PC-9 (cell line): ENCODE results near the gene SRMS. TPM values are rescaled to one million over a fixed set of nuclear protein-coding genes. Genes with fewer than 3 reads are reported as not detected.

Experiments
- BruUV-seq: library from RNA; stranded (reverse); fragments of 400-500 nt; replicated peaks from 2 replicates; lab custom pipeline; 2021; lab: Mats Ljungman, UMichigan
- CTCF ChIA-PET: fragments of 300-600 bp; sonication (Branson Sonifier 250); formaldehyde crosslinking; loops from one replicate; lab custom pipeline; 2022; ENCODE audit warnings: antibody characterized with exemption; lab: Charles Lee
- POLR2A ChIA-PET: fragments of 300-600 bp; sonication (Branson Sonifier 250); formaldehyde crosslinking; loops from one replicate; lab custom pipeline; 2022; ENCODE audit warnings: antibody characterized with exemption; ENCODE audit not compliant: unreplicated experiment; lab: Charles Lee
- DNase-seq, 2 experiments: peaks; one replicate each; pipeline versions ENCODE4 v3.0.0 to v3.0.0-alpha.2; 2015 to 2022; ENCODE audit warnings: mixed read lengths in 1 of 2
- H2AFZ ChIP-seq: fragments of 200-600 bp; sonication (generic); 2 replicates; pipeline ENCODE4 v1.8.1; 2017; ENCODE audit warnings: antibody characterized with exemption
- H3F3A ChIP-seq: fragments of 200-600 bp; sonication (generic); 2 replicates; pipeline ENCODE4 v1.8.1; 2017; ENCODE audit warnings: antibody characterized with exemption, mild to moderate bottlenecking, low read depth; ENCODE audit not compliant: insufficient read depth
- H3K27ac ChIP-seq: fragments of 200-600 bp; sonication (generic); 2 replicates; pipeline ENCODE4 v1.6.1; 2016; ENCODE audit warnings: mixed run types
- H3K27me3 ChIP-seq: fragments of 200-600 bp; sonication (generic); 2 replicates; pipeline ENCODE4 v1.6.1; 2016; ENCODE audit warnings: low read depth, mixed run types; ENCODE audit not compliant: insufficient read depth
- H3K36me3 ChIP-seq: fragments of 200-600 bp; sonication (generic); 2 replicates; pipeline ENCODE4 v1.6.1; 2016; ENCODE audit warnings: low read depth, mixed run types
- H3K4me1 ChIP-seq: fragments of 200-600 bp; sonication (generic); replicated peaks from 2 replicates; pipeline ENCODE4 v1.6.1; 2016; ENCODE audit warnings: mixed run types; ENCODE audit not compliant: insufficient read depth
- H3K4me2 ChIP-seq: fragments of 200-600 bp; sonication (generic); 2 replicates; pipeline ENCODE4 v1.6.1; 2017; ENCODE audit warnings: mixed run types
- H3K4me3 ChIP-seq: fragments of 200-600 bp; sonication (generic); 2 replicates; pipeline ENCODE4 v1.6.1; 2016; ENCODE audit warnings: mixed run types
- H3K79me2 ChIP-seq: fragments of 200-600 bp; sonication (generic); 2 replicates; pipeline ENCODE4 v1.6.1; 2017; ENCODE audit warnings: low read depth, mixed run types
- H3K9me2 ChIP-seq: fragments of 200-600 bp; sonication (generic); 2 replicates; pipeline ENCODE4 v1.8.1; 2017; ENCODE audit warnings: mild to moderate bottlenecking; ENCODE audit not compliant: insufficient read depth
- H3K9me3 ChIP-seq: fragments of 200-600 bp; sonication (generic); 2 replicates; pipeline ENCODE4 v1.8.1; 2016; ENCODE audit warnings: low read depth; ENCODE audit not compliant: insufficient read depth
- H4K20me1 ChIP-seq: fragments of 200-600 bp; sonication (generic); 2 replicates; pipeline ENCODE4 v1.8.1; 2017; ENCODE audit not compliant: insufficient read depth
- EZH2 ChIP-seq: fragments of 200-600 bp; sonication (generic); IDR thresholded peaks from 2 replicates; pipeline ENCODE4 v1.8.0; 2017; ENCODE audit warnings: antibody characterized with exemption, low read depth
- intact Hi-C: fragments of 100-400 bp; cut with micrococcal nuclease; formaldehyde crosslinking; loops from one replicate; pipeline ENCODE4 v1.10.0; 2022; ENCODE audit not compliant: unreplicated experiment
- total RNA-seq: library from RNA; stranded (reverse); gene quantifications from 2 replicates; pipeline ENCODE4 v1.2.3, GENCODE V29; 2021
- TF ChIP-seq, protein P1 (sequence below): fragments of 200-600 bp; sonication (generic); conservative IDR thresholded peaks from 2 replicates; pipeline ENCODE4 v1.6.1; 2017; ENCODE audit warnings: mixed run types, antibody characterized with exemption, mild to moderate bottlenecking, moderate library complexity

SRMS gene
- total RNA-seq, 1 experiment from 2014 or later, result 1.2 TPM

DNA sequence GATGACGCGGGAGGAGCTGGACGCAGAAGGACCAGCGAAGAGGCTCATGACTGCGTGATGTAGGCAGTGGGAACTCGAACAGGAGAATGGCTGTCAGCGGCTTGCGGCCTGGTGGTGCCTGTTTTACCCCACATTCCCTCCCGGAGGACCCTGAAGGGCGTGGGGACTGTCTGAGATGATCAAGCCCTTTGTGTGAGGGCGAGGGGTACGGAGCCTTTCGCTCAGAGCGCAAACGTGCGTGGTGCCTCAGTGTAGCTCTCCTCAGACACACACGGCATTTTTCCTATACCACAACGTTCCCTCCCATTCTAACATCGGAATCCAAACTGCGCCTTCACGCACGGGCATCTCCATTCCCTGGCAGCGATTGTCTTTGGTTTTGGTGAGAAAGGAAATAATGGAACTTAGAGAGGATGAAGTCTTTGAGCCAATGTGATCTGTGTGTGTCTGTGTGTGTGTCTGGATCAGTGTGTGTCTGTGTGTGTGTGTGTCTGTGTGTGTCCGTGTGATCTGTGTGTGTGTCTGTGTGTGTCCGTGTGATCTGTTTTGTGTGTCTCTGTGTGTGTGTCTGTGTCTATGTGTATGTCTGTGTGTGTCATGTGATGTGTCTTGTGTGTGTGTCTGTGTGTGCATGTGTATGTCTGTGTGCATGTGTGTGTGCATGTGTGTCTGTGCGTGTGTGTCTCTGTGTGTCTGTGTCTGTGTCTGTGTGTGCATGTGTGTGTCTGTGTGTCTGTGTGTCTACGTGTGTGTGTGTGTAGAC, 15.7 kb downstream of the SRMS start:
- H3K9me3 ChIP-seq, result no peaks in the 10 kb centered on the region
- intact Hi-C loops, result no loop called here
- POLR2A ChIA-PET, result no interaction called here
- DNase-seq, result no peak
- H3K9me2 ChIP-seq, result no peaks in the 10 kb centered on the region
- no peaks in the 10 kb centered on the region for H3K36me3 ChIP-seq
- no peak overlapping the region for H3K4me2 ChIP-seq
- H3F3A ChIP-seq, result peaks cover 48% of the 10 kb centered on the region; the same call in 1 of the 2 replicates
- no peak overlapping the region for H2AFZ ChIP-seq
- H3K79me2 ChIP-seq, result peaks cover 4% of the 10 kb centered on the region; the same call in 1 of the 2 replicates
- H4K20me1 ChIP-seq, result no peaks in the 10 kb centered on the region
- TF ChIP-seq, protein P1, sequence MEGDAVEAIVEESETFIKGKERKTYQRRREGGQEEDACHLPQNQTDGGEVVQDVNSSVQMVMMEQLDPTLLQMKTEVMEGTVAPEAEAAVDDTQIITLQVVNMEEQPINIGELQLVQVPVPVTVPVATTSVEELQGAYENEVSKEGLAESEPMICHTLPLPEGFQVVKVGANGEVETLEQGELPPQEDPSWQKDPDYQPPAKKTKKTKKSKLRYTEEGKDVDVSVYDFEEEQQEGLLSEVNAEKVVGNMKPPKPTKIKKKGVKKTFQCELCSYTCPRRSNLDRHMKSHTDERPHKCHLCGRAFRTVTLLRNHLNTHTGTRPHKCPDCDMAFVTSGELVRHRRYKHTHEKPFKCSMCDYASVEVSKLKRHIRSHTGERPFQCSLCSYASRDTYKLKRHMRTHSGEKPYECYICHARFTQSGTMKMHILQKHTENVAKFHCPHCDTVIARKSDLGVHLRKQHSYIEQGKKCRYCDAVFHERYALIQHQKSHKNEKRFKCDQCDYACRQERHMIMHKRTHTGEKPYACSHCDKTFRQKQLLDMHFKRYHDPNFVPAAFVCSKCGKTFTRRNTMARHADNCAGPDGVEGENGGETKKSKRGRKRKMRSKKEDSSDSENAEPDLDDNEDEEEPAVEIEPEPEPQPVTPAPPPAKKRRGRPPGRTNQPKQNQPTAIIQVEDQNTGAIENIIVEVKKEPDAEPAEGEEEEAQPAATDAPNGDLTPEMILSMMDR, result no peak
- no peak for TF ChIP-seq EZH2
- CTCF ChIA-PET, result no interaction called here
- BruUV-seq, result no TSS peak
- no peak overlapping the region for H3K4me3 ChIP-seq
- H3K27ac ChIP-seq, result no peak overlapping the region
- no peaks in the 10 kb centered on the region for H3K27me3 ChIP-seq
- peaks cover 26% of the 10 kb centered on the region for H3K4me1 ChIP-seq

DNA sequence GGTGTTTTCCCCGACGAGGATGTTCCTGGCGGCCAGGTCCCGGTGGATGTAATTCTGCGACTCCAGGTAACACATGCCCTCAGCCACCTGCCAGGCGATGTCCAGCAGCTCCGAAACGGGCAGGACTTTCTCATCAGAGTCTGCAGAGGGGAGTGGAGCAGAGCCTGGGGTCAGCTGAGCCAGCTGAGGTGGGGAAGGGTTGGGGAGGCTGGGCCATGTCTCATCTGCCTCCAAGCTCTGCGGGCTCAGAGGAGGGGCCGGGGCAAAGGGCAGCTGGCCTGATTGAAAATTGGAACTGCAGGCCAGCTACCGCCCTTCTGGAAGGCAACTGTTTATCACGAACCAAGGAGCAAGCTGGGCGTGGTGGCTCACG, 16.8 kb downstream of the SRMS start:
- BruUV-seq, result no TSS peak
- Histone ChIP-seq H3K4me3 (no peak overlapping the region), H3K27me3 (no peaks in the 10 kb centered on the region), H3K9me3 (no peaks in the 10 kb centered on the region), H2AFZ (no peak overlapping the region), H4K20me1 (no peaks in the 10 kb centered on the region), H3K4me2 (no peak overlapping the region), H3K36me3 (no peaks in the 10 kb centered on the region), H3K9me2 (no peaks in the 10 kb centered on the region), H3K4me1 (peaks cover 21% of the 10 kb centered on the region), H3K79me2 (no peaks in the 10 kb centered on the region), H3K27ac (no peak overlapping the region), H3F3A (peaks cover 55% of the 10 kb centered on the region; the same call in 1 of the 2 replicates)
- TF ChIP-seq, protein P1, result no peak
- TF ChIP-seq EZH2, result no peak
- POLR2A ChIA-PET, result interaction anchor here (0.7 kb wide), 1 partner anchor 9 kb away, joined by 5 read pairs; no protein-coding TSS in a partner anchor
- CTCF ChIA-PET, result no interaction called here
- DNase-seq, result no peak
- intact Hi-C loops, result no loop called here

DNA sequence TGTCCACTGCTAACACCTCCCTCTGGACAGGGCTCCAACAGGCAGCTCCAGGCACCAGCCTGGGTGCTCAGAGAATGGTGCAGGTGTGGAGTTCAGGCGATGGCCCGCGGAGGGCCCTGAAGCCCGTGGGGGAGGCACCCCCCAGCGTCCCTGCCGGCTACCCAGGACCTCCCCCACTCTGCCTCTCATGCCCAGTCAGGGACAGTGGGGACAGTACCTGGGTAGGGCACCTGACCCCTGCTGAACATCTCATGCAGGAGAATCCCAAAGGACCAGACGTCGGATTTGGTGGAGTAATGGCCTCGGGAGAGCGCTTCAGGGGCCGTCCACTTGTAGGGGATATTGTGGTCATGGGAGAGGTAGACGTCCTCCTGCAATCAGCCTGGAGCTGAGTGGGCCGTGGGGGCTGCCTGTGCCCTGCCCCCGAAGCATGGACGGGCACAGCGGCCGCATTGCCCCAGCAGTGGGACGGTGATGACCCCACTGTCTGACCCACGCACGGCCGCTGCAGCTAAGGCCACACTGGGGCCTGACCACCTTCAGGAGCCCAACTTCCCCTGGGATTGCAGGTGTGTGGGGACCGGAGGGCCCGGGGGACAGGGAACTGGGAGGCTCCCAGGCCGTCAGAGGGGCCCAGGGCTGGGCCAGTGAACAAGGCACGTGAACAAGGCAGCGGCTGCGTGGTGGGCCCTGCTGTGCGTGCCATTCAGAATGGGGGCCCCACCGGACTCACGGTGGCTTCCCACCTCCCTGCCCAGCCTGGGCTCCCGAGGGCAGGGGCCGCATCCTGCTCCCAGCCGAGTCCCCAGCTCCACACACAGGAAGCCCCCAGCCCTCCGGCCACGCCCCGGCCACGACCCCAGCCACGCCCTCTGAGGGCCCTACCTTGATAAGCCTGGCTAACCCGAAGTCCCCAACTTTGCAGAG, 17.4 kb downstream of the SRMS start:
- Histone ChIP-seq H3K4me3 (no peak overlapping the region), H3K27ac (no peak overlapping the region), H2AFZ (no peak overlapping the region), H3K9me3 (no peaks in the 10 kb centered on the region), H3K79me2 (no peaks in the 10 kb centered on the region), H3K27me3 (no peaks in the 10 kb centered on the region), H4K20me1 (no peaks in the 10 kb centered on the region), H3K9me2 (no peaks in the 10 kb centered on the region), H3F3A (peaks cover 57% of the 10 kb centered on the region; the same call in 1 of the 2 replicates), H3K4me2 (no peak overlapping the region), H3K4me1 (peaks cover 18% of the 10 kb centered on the region), H3K36me3 (no peaks in the 10 kb centered on the region)
- ChIA-PET POLR2A (no interaction called here), CTCF (no interaction called here)
- BruUV-seq, result no TSS peak
- DNase-seq, result no peak
- TF ChIP-seq EZH2, result no peak
- TF ChIP-seq, protein P1, result no peak
- intact Hi-C loops, result no loop called here
